K562 (cell line): ENCODE data around the gene RIMS3. TPM values are rescaled to one million over a fixed set of nuclear protein-coding genes. Genes with fewer than 3 reads are reported as not detected.

ENCODE experiments used
- BDP1 ChIP-seq: IDR thresholded peaks from 3 replicates; pipeline ENCODE4 v1.6.1; 2011; ENCODE audit not compliant: insufficient read length, insufficient read depth
- BRD4 ChIP-seq: fragments of 200-600 bp; sonication (generic); IDR thresholded peaks from 2 replicates; pipeline ENCODE4 v1.6.1; 2017; ENCODE audit warnings: inconsistent platforms
- CC2D1A ChIP-seq: fragments of 450-650 bp; IDR thresholded peaks from 2 replicates; pipeline ENCODE4 v1.6.1; 2017; ENCODE audit warnings: mild to moderate bottlenecking
- CUX1 ChIP-seq: fragments of 200-800 bp; sonication (Bioruptor generic); IDR thresholded peaks from 2 replicates; pipeline ENCODE4 v1.6.1; 2016; ENCODE audit warnings: missing genetic modification characterization, missing compliant biosample characterization
- E2F6 ChIP-seq, 2 experiments: IDR thresholded peaks; 2 replicates each; pipeline ENCODE4 v1.6.1; 2011; ENCODE audit warnings: borderline replicate concordance in 1 of 2, control low read depth in 1 of 2, low read depth in 1 of 2, low read length in 1 of 2, mild to moderate bottlenecking in 1 of 2, mixed read lengths in 1 of 2, moderate library complexity in 1 of 2; ENCODE audit not compliant: insufficient read depth in 1 of 2, insufficient read length in 1 of 2, poor library complexity in 1 of 2, severe bottlenecking in 1 of 2; ENCODE audit errors: extremely low read depth in 1 of 2
- ELF2 ChIP-seq: fragments of 250-450 bp; sonication (Bioruptor Pico); IDR thresholded peaks from 2 replicates; pipeline ENCODE4 v1.5.0; 2021; ENCODE audit warnings: mild to moderate bottlenecking
- GABPB1 ChIP-seq: sonication (generic); formaldehyde crosslinking; IDR thresholded peaks from 2 replicates; pipeline ENCODE4 v1.8.0; 2022; ENCODE audit warnings: mild to moderate bottlenecking, missing genetic modification reagents
- KAT8 ChIP-seq: fragments of 450-650 bp; IDR thresholded peaks from 2 replicates; pipeline ENCODE4 v1.6.1; 2016; ENCODE audit warnings: low read depth, mild to moderate bottlenecking
- KDM2B ChIP-seq: fragments of 250-450 bp; sonication (Bioruptor Pico); IDR thresholded peaks from 2 replicates; pipeline ENCODE4 v1.8.0; 2021; ENCODE audit warnings: mild to moderate bottlenecking, moderate library complexity
- MAFK ChIP-seq: IDR thresholded peaks from 2 replicates; pipeline ENCODE4 v1.6.1; 2011; ENCODE audit warnings: low read length, improper control_type of control experiment
- MTA3 ChIP-seq: fragments of 450-650 bp; formaldehyde crosslinking; IDR thresholded peaks from 2 replicates; pipeline ENCODE4 v1.6.1; 2017; ENCODE audit warnings: mild to moderate bottlenecking, borderline replicate concordance
- NBN ChIP-seq: fragments of 450-650 bp; IDR thresholded peaks from 2 replicates; pipeline ENCODE4 v1.6.1; 2016; ENCODE audit warnings: low read depth, mild to moderate bottlenecking
- OTX1 ChIP-seq: fragments of 450-650 bp; formaldehyde crosslinking; IDR thresholded peaks from 2 replicates; pipeline ENCODE4 v1.4.0; 2022; ENCODE audit warnings: mild to moderate bottlenecking
- POLR2G ChIP-seq: fragments of 200-400 bp; formaldehyde crosslinking; IDR thresholded peaks from 2 replicates; pipeline ENCODE4 v1.6.1; 2017; ENCODE audit warnings: low read depth, mild to moderate bottlenecking, antibody characterized with exemption, low read length, moderate library complexity
- RFX5 ChIP-seq: IDR thresholded peaks from 2 replicates; pipeline ENCODE4 v1.6.1; 2011; ENCODE audit warnings: low read depth, mild to moderate bottlenecking, improper control_type of control experiment, low read length
- TBL1XR1 ChIP-seq, 2 experiments: IDR thresholded peaks; 2 replicates each; pipeline ENCODE4 v1.6.1; 2012; ENCODE audit warnings: improper control_type of control experiment in 2 of 2, low read length in 2 of 2, mild to moderate bottlenecking in 1 of 2
- TCF15 ChIP-seq: fragments of 250-450 bp; sonication (Bioruptor Pico); IDR thresholded peaks from 2 replicates; pipeline ENCODE4 v1.8.0; 2022; ENCODE audit warnings: moderate library complexity, mild to moderate bottlenecking, inconsistent platforms
- ZBTB17 ChIP-seq: fragments of 450-650 bp; formaldehyde crosslinking; IDR thresholded peaks from 2 replicates; pipeline ENCODE4 v1.4.0; 2020; ENCODE audit warnings: mild to moderate bottlenecking
- ZBTB34 ChIP-seq: fragments of 250-450 bp; sonication (Bioruptor Pico); IDR thresholded peaks from 2 replicates; pipeline ENCODE4 v1.8.0; 2021; ENCODE audit warnings: mild to moderate bottlenecking, moderate library complexity
- ZNF584 ChIP-seq: fragments of 200-800 bp; sonication (Bioruptor generic); IDR thresholded peaks from 2 replicates; pipeline ENCODE4 v1.6.1; 2016; ENCODE audit warnings: low read depth, mild to moderate bottlenecking, missing genetic modification characterization, missing compliant biosample characterization
- polyA plus RNA-seq, 8 experiments: library from polyadenylated mRNA; depleted of rRNA in 4 of 8; stranded (reverse) in 5 of 8; unstranded in 3 of 8; fragments of >200 nt; fragmentation: Nextera tagmentation in 2 of 8; fragmentation: Illumina TruSeq in 1 of 8; extraction: Ambion mirVana in 2 of 8; extraction: Trizol in 1 of 8; gene quantifications; 2 replicates each; pipeline versions ENCODE4 v1.2.1 to v1.2.3, GENCODE V29; 2011 to 2014; ENCODE audit warnings: inconsistent platforms in 1 of 8, missing spikeins in 1 of 8
- total RNA-seq, 7 experiments: library from RNA; depleted of rRNA in 6 of 7; stranded (reverse); fragments of >200 nt in 6 of 7; fragmentation: Illumina TruSeq in 2 of 7; extraction: Trizol in 2 of 7; gene quantifications; 2 replicates each; pipeline versions ENCODE4 v1.2.1 to v1.2.3, GENCODE V29; 2011 to 2021; ENCODE audit warnings: low replicate concordance in 1 of 7

Gene RIMS3
- total and polyA plus RNA-seq, 9 of the 15 experiments (the other 6 are each of a cell fraction or from before 2014, with no cell fraction given) = 0.06 to 1.2 (median 0.59) TPM

- peak; percentile 90 to 98 for TF ChIP-seq E2F6 (IDR thresholded peaks at IDR 0.05; ENCODE audit: borderline replicate concordance in 1 of 2, extremely low read depth in 1 of 2, insufficient read depth in 1 of 2, insufficient read length in 1 of 2, low read depth in 1 of 2, low read length in 1 of 2, poor library complexity in 1 of 2, severe bottlenecking in 1 of 2)
- TF ChIP-seq CC2D1A = peak; percentile 66; the same call in 1 of the 2 replicates
- TF ChIP-seq NBN = peak; percentile 62
- peak; percentile 31 to 73; a peak in 3 of 4 replicates for TF ChIP-seq TBL1XR1 (IDR thresholded peaks at IDR 0.05; ENCODE audit: low read length in 2 of 2)
- peak; percentile 89 for TF ChIP-seq ZBTB17 (CRISPR knock-in tag)
- peak; percentile 99 for TF ChIP-seq POLR2G
- no peak for TF ChIP-seq KAT8
- TF ChIP-seq KDM2B = peak; percentile 91
- no peak for TF ChIP-seq TCF15 (CRISPR knock-in tag)
- TF ChIP-seq BRD4 = peak; percentile 100
- peak; percentile 91 for TF ChIP-seq GABPB1 (CRISPR knock-in tag)
- TF ChIP-seq BDP1 = no peak
- TF ChIP-seq MAFK = no peak
- no peak for TF ChIP-seq RFX5
- no peak for TF ChIP-seq CUX1 (CRISPR knock-in tag)
- TF ChIP-seq OTX1 (CRISPR knock-in tag) = peak; percentile 86
- peak; percentile 91 for TF ChIP-seq ZNF584 (CRISPR knock-in tag)
- peak; percentile 64; the same call in 1 of the 2 replicates for TF ChIP-seq ELF2
- TF ChIP-seq ZBTB34 (CRISPR knock-in tag) = no peak
- peak; percentile 94 for TF ChIP-seq MTA3
Measured at GRCh38 chr1:40691538-40692428, 26.3 kb upstream of the RIMS3 start, which contains the start of gene NFYC (continued).
